CD4-positive, alpha-beta T cell treated with Interleukin-2 at 100 ng/mL for 4 hours (primary cell): Measurements from ENCODE around the gene COLEC11.

Source experiments
- DNase-seq: peaks from one replicate; pipeline ENCODE4 v3.0.0-alpha.2; 2020; ENCODE audit warnings: low spot score

The COLEC11 gene

DNA sequence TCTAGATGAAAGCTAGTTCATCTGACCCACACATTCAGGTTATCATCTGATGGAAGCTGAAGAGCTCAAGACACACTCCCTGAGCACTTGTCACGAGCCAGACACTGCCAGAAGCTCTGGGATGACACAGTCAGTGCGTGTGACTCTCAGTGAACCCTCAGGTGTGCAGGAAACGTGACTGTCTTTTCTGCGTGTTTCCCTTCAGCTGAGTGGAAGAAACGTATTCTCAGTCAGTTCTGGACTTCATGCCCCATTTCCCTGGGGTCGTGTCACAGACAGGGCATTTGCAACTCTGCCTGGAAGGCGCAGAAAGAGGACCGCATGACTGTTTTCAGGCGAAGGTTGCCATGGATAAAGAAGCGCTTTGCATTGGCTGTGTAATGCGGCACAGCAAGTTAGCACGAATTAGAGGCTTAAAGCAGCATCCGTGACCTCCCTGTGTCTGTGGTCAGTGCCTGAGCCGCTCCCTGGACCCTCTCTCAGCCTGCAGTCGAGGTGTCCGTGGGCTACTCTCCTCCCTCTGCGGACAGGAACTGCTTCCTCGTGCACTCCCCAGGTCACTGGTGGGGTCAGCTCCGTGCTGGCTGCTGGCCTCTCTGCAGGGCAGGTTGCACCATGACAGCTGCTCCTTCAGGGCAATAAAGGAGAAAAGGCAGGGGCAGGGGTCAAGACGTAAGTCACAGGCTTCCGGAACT lies 59.8 kb downstream of the COLEC11 start:
- DNase-seq = no peak

DNA sequence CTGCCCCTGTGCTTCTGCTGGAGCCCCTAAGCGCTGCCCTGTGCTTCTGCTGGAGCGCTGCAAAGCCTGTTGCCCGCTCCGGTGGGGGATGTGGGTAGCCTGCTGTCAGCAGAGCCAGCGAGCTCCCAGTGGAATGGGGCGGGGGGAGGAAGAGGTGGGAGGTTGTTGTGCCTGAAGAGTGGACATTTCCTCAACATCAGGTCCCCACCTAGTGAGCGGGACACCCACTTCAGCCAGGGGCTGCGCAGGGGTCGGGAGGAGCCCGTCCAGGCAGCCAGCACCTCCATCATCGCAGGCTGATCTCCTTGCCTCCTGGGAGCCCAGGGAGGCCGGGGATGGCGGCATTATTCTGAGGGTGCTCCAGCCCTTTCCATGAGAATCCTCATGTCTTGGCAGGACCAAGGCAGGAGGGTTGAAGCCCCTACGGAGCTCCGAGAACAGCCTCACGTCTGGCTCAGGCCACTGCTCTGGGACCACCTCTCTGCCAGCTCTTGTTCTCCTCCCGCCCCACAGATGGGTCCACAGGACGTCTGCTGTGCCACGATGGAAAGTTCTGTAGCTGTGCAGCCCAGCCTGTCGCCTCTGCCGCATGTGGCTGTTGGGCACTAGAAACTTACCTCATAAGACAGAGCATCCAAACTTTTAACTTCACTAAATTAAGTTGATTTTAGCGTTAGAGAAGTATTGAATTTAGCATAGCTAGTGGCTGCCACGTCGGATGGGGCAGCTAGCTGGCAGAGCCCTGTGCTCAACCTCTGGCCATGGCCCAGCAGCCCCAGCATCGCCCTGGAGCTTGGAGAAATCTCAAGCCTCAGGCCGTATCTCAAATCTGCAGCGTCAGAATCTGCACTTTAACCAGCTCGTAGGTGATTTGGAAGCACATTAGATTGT lies 61.2 kb downstream of the COLEC11 start:
- DNase-seq = no peak

DNA sequence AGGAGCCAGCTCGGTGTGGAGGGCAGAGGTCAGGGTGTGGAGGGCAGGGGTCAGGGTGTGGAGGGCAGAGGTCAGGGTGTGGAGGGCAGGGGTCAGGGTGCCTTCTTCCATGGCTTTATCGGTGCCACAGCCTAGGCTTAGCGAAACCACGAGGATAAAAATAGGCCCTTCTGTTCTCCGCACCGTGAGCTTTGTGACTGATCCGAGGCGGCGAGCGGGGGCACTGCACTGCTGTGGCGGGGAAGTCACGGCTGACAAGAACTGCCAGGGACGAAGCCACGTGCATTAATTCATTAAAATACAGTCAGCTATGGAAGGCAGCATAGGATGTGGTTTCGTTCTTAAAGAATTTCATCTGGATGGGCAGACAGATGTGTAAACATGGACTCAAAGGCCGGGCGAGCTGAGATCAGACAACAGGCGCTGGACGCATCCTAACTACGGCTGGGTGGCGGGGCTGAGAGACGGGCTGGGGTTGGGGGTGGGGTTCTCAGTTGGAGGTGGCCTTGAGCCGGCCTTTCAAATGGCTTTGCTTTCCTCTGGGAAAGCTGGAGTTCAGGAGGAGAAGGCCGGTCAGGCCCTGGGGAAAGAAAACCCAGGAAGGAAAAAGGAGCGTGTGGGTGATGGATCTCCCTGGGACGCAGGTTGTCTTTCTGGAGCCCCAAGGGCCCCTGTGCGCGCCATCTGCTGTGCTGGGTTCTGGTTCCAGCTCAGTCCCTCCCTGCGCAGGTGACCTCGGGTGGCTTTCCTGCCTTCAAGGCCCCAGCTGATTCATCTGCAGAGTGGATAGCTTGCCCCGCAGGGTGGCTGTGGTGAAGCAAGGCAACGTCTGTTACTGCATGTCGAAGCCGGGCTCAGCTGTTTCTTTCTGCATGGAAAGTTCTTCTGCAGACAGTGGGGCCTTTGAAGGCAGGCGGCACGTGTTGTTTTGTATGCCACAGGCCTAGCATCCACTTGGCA lies 62.1 kb downstream of the COLEC11 start:
- DNase-seq = no peak

DNA sequence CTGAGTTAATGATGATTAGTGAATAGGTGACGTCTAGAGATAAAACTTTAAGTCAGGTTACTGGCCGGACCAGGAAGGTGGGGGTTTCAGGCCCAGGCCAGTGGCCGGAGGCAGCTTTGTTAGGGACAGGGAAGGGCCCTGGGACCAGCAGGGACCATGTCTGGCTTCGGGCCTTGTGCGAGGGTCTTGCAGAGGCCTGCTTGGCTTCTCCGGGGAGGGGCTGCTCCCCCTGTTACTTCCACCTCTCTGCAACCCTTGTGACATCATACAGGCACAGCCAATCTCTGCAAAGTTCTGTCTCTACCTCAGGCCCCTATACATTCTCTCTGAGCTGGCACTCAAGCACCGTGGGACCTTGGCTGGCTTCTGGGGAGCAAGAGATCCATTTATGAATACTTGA lies 63.0 kb downstream of the COLEC11 start, which contains the start of gene ALLC:
TSS of gene ALLC (plus strand) at position 320 of the 400 bp plus-strand sequence. CDS start 12,958 bp downstream, outside the sequence.
- DNase-seq = no peak

DNA sequence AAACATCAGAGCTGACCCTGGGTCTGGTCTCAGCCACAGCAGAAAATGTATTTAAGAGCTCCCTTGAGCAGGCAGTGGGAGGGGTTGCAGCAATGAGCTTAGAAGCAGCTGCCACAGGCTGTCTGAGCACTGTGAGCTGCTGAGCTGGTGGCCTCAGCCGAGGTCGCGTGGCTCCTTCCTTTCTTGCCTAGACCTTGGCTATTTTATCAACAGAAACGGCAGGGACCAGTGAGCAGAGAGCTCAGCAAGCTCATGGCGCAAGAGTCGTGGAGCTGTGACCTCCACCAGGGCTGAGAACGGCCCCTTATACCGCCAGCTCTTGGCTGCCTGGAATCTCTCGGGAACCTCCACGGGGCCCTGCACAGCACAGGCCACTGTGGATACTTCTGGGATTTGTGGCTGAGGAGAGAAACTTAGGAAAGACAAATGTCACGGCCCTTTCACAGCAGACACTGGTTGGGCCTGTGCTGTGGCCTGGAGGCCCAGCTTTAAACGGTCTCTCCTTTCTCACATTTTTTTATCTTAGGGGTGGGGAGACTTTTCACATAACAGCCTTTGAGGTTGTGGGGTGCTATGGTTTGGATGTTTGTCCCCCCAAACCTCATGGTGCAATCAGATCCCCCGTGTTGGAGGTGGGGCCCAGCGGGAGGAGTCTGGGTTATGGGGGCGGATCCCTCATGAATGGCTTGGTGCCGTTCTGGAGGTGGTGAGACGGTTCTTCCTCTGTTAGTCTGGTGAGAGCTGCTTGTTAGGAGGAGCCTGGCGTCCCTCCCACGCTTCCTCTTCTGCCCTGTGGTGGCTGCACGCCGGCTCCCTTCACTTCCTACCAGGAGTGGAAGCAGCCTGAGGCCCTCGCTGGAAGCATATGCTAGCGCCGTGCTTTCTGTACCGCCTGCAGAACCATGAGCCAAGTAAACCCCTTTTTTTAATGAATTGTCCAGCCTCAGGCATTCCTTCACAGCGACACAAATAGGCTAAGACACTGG lies 64.8 kb downstream of the COLEC11 start:
- DNase-seq = no peak

DNA sequence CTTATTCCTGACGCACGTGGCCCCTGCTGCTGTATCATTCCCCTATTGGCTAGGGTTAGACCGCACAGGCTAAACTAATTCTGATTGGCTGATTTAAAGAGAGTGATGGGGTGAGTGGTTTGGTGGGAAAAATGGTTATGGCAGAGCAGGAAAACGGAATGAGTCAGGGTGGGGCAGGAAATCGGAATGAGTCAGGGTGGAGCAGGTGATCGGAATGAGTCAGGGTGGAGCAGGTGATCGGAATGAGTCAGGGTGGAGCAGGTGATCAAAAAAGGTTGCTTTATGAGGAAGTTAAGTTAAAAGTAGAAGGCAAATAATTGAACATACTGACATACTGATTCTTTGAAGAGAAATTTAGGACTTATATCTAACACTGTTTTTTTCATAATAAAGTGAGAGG lies 65.7 kb downstream of the COLEC11 start:
- DNase-seq = peak; percentile 12

DNA sequence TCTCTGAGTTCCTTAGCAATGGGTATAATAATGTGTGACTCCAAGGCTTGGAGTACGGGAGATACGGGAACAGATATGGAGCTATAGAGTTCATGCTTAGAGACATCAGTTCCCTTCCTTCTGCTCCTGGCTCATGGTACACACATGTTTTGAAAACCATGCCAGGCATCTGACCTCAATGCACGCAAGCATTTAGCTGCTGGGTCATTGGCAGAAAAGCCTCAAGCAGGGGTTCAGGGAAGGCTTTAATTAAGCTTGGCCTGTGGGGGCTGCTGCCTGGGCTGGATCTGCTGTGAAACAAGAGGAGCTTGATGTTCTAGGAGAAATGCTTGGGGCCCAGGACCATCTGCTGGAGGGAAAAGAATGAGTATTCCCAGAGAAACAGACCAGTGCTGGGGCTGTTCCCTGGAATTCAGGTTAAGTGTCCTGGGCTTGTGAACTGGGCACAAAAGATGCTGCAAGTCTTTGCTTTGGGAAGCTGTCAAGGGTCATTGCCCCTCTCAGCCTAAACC lies 66.3 kb downstream of the COLEC11 start:
- DNase-seq = no peak

DNA sequence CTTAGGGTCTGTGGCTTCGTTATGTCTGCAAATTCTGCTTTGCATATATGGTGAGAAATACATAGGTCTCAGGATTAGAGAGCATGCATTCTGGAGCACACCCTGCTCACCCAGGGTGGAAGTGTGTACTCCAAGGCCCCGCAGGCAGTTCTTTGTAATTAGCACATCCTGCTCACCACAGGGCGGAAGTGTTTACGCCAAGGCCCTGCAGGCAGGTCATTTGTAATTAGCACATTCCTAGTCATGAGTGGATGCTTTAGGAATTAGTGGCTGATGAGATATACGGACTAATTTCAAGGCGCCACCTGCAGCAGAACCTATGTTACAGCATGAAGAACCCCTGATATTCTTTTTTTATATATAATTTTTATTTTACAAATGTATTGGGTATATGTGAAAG lies 67.3 kb downstream of the COLEC11 start:
- no peak for DNase-seq

DNA sequence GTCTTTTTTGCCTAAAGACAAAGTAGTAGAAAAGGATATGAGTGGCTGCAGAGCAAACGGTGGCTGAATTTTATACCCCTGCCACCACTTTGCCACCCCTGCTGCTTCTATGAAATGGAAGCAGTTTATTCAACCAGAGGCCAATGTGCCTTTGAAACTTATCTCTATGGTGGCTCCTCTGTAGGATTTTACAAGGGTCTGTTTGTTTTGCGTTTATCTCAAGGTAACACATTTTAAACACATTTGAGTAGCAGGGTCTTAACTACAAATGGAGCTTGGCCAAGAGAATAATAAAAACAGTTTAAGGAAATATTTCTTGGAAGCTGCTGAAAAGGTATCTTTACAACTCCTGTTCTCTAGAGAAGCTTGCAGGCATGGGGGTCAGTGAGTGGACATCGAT lies 69.2 kb downstream of the COLEC11 start:
- no peak for DNase-seq

DNA sequence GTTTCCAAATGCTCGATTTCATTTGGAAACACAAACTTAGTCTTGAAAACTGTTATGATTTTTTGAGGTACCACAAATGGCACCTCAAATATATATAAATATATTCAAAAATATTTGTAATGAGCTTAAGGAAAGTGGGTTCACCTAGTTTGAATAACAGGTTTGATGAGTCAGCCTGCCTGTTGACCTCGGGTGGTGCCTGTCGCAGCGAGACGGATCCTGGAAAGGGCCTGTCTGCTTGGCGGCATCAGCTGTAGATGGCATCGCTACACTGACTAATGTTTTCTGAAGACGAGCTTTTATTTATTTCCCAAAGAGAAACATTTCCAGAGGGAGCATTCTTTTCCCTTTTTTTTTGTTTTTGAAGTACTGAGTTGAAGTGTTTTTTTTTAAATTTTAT lies 70.0 kb downstream of the COLEC11 start:
- DNase-seq = no peak

DNA sequence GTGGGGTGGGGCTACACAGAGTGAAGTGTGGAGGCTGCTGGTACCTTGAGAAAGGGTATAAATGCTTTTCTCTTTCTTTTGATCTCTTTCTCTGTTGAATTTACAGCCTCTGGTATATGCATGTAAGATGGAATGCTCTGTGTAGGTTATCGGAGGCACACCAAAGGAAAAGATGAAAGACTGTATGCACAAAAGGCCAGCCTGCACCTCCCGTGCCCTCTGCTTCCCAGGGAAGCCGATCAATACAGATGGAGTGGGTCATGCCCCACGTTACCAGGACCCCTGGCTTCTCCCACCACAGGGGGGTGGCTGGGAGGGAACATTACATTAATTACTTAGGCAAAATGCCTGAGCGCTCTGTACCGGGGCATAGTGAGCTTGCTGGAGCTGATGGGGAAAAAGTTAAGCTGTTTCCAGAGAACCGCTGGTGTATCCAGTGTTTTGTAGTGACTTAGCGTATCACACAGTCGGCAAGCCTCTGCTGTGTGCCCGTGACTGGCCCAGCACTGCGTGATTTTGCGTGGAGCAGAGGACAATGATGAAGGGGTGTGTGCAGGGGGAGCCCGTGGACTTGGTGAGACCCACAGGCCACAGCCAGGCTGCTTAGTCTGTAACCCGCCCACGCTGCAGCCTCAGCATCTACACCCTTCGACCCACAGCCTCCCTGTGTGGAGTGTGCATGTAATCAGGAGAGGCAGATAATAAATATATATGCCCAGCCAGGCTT lies 71.1 kb downstream of the COLEC11 start:
- DNase-seq = no peak

DNA sequence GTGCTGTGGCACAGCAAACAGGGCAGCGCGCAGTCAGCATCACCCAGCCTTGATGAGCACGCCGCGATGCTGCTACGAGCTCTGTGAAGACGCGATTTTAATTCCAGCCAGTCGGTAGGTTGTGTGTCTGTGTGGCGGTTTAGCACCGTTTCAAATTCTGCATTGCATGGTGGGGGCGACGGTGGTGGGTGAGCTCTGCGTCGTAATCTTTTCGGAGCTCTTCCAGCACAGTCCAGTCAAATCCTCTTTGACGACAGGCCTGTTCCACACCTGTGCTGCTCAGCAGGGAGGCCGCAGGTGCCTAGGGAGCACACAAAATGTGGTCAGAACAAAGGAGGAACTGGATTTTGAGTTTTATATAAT lies 71.7 kb downstream of the COLEC11 start:
- no peak for DNase-seq

DNA sequence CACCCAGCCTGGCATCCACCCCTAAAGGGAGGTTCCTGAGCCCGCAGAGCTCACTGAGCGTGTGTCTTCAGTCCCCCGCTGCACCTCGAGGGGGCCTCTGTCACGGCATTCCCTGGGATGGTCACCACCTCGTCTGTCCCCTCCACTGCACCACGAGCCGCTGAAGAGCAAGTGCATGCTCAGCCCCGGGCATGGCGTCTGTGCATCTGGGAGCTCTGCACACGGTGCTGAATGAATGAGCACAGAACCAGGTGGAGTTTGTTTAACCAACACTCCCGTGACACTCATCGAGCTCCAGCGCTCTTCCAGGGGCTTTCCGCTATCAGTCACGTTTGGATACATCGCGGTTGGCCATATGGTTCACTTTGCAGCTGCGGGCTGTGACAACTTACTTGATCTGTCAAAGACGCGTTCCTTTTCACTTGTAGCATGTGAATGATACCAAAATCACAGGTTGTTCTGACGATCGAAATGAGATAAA lies 72.3 kb downstream of the COLEC11 start:
- no peak for DNase-seq

DNA sequence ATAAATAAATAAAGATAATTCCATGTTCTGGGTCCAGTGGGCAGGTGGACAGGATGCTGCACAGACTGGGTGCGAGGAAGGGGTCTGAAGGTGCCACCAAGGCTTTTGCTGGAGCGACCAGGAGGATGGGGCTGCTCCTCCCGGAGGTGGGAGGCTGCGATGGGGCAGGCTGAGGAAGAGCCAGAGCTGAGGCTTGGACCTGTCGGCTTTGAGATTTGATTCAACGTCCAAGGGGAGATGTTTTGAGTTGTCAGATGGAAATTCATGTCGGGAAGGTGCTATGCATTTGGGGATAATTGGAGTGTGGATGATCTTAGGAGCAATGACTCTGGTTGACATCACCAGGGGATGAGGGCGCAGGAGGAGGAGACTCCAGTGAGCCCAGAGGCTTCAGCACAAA lies 74.7 kb downstream of the COLEC11 start:
- DNase-seq = no peak

DNA sequence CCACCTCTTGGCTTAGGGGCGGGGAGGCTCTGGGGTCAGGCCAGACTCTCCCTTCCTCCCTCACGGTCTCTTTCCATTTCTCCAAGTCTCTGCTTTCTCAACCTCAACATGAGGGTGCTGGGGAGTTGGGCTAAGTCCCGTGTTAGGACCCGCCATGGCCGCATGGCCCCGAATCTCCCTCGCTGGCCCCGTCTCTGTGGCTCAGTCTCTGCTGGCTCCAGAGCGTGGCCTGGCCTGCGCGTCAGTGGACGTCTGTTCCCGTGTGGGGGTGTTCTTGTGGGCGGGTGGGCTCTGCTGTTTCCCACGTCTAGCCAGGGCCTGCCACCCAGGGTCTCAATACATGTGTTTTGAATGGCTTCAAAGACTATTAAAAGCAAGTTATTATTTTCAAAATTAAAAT lies 75.5 kb downstream of the COLEC11 start:
- no peak for DNase-seq

DNA sequence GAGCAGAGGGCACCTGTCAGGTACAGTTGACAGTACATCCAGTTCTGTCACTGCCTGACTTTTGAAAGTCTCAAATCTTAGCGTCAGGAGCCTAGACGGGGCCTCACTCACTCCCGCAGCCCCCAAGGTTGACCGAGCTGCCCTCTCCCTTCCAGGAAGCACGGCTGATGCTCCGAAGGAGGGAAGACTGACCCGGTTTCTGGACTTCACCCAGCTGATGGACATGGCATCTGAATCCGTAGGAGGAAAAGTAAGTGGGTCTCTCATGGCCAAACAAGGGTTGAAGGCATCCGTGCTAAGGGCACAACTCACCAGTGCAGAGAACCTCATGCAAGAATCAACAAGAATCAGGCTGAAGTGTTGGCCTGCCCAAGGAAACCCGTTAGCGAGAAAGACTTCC lies 76.0 kb downstream of the COLEC11 start:
- DNase-seq = no peak

DNA sequence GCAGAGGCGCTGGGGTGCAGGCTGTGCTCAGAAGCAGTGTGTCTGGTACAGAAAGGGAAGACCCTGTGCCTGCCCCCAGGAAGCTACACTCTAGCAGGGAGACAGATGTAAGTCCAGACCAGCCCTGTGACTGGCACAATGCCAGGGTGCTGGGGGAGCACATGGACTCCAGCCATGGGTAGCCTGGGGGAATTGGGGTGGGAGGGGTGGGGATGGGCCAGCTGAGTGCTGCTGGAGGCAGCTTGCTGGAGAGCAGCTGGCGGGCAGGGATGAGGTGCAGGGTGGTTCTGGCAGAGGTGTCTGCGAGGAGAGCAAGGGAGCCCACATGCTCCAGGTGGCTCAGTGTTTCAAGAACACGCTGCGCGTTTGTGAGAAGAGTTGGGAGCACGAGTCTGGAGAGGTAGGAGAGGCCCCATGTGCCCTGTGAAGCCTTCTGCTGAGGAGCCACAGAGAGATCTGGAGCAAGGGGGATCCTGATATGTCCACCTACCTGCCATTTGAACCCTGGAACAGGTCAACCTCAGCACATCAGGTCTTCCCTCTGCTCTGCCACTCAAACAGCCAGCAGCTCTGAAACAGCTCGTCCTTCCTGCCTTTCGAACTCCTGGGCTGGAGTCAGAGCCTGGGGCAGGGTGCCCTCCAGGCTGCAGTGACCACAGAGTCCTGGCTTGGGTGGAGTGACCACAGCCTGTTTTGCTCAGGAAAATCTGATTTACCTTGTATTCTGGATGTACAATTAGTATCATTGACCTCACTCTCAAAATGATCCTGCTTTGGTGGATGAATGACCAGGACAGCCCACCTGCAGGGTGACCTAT lies 78.2 kb downstream of the COLEC11 start:
- no peak for DNase-seq

DNA sequence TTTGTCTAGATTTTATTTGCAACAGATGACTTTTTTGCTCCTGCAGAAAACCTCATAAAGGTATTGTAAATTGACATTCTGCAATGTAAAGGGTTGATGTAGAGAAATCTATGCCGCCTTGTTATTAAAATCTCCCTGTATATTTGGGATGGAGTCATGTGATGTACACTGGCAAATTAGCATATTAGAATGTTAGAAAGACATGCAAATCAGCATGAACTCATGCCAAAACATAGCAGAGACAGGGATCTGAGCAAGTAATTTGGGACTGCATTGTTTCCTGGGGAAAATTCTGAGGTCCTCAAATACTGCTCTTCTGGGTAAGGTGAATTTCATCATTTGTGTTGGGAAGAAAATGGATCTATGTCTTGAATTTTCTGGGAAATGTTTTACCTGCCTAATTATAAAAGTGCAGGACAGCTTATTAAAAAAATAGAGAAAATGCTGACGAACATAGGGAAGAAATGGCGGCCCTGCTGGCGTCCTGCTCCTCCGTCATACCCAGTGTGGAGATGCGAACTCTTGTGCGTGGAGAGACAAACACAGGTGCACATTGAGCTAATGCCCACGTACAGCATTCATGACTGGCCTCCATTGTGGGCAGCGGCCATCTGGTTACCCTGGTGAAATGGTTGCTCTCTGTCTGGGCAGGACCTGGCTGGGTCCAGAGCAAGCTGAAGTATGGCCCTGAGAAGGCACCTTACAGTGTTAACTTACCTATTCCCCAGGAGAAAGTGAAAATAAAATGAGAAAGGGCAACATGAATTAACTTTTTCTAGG lies 79.3 kb downstream of the COLEC11 start:
- DNase-seq = no peak
